Right atrium auricular region (tissue), 2 donors: ENCODE results near the gene NSUN7. TPM values are rescaled to one million over a fixed set of nuclear protein-coding genes. Genes with fewer than 3 reads are reported as not detected.

Experiments
- DNase-seq: peaks from one replicate; pipeline ENCODE4 v3.0.0-alpha.2; 2019; ENCODE audit warnings: low spot score
- H3K27ac ChIP-seq, 2 donors: fragments of 200-600 bp; sonication (generic); 1 replicate in 1 of 2; 2 replicates in 1 of 2; pipeline ENCODE4 v1.5.1; 2016 to 2019
- H3K27me3 ChIP-seq, 2 donors: fragments of 200-600 bp; sonication (generic); one replicate each; pipeline versions ENCODE4 v1.5.1 to v1.6.0; 2017 to 2019
- H3K36me3 ChIP-seq: fragments of 200-600 bp; sonication (generic); one replicate; pipeline ENCODE4 v1.5.1; 2016
- H3K4me1 ChIP-seq, 2 donors: fragments of 200-600 bp; sonication (generic); one replicate each; pipeline versions ENCODE4 v1.5.1 to v1.6.0; 2017 to 2019
- H3K4me3 ChIP-seq, 2 donors: fragments of 200-600 bp; sonication (generic); 1 replicate in 1 of 2; 2 replicates in 1 of 2; pipeline ENCODE4 v1.5.1; 2017 to 2019; ENCODE audit warnings: mild to moderate bottlenecking in 1 of 2, moderate library complexity in 1 of 2
- H3K9me3 ChIP-seq, 2 donors: fragments of 200-600 bp; sonication (generic); one replicate each; pipeline ENCODE4 v1.5.1; 2019
- CTCF ChIP-seq, 2 donors: fragments of 200-600 bp; sonication (generic); IDR thresholded peaks; one replicate each; pipeline ENCODE4 v1.5.1; 2019; ENCODE audit warnings: antibody characterized with exemption in 2 of 2
- total RNA-seq, 2 donors: library from RNA; depleted of rRNA; stranded (reverse); fragments of >200 nt; gene quantifications; one replicate each; pipeline ENCODE4 v1.1.0, GENCODE V29; 2016

Gene NSUN7
- total RNA-seq, 2 donors from 2014 or later = 1.9 to 9.8 TPM

GRCh38 chr4:40789031-40789430 is 39.3 kb downstream of the NSUN7 start:
- H3K4me3 ChIP-seq = no peak overlapping the region
- DNase-seq = no peak
- H3K4me1 ChIP-seq = no peaks in the 10 kb centered on the region
- TF ChIP-seq CTCF (IDR thresholded peaks at IDR 0.05) = no peak
- H3K27ac ChIP-seq = no peak overlapping the region
- H3K27me3 ChIP-seq = no peaks in the 10 kb centered on the region
- no peaks in the 10 kb centered on the region for H3K36me3 ChIP-seq
- H3K9me3 ChIP-seq = no peaks in the 10 kb centered on the region

- H3K4me1 ChIP-seq = no peaks in the 10 kb centered on the region
- no peaks in the 10 kb centered on the region for H3K9me3 ChIP-seq
- H3K4me3 ChIP-seq = no peak overlapping the region
- no peaks in the 10 kb centered on the region for H3K36me3 ChIP-seq
- no peak for DNase-seq
- no peaks in the 10 kb centered on the region for H3K27me3 ChIP-seq
- H3K27ac ChIP-seq = no peak overlapping the region
- no peak for TF ChIP-seq CTCF (IDR thresholded peaks at IDR 0.05)
Observed at GRCh38 chr4:40789771-40790170, 40.0 kb downstream of the NSUN7 start.

GRCh38 chr4:40800064-40800463 is 50.3 kb downstream of the NSUN7 start:
- TF ChIP-seq CTCF (IDR thresholded peaks at IDR 0.05) = no peak
- Histone ChIP-seq H3K9me3 (no peaks in the 10 kb centered on the region), H3K4me1 (no peaks in the 10 kb centered on the region), H3K27me3 (no peaks in the 10 kb centered on the region), H3K36me3 (no peaks in the 10 kb centered on the region), H3K27ac (no peak overlapping the region), H3K4me3 (no peak overlapping the region)
- no peak for DNase-seq

- Histone ChIP-seq H3K9me3 (no peaks in the 10 kb centered on the region), H3K36me3 (no peaks in the 10 kb centered on the region), H3K4me1 (no peaks in the 10 kb centered on the region), H3K27me3 (no peaks in the 10 kb centered on the region), H3K4me3 (no peak overlapping the region), H3K27ac (no peak overlapping the region)
- no peak for TF ChIP-seq CTCF (IDR thresholded peaks at IDR 0.05)
- DNase-seq = no peak
Observed at GRCh38 chr4:40804598-40804997, 54.8 kb downstream of the NSUN7 start.

GRCh38 chr4:40808926-40809457 is 59.2 kb downstream of the NSUN7 start:
- Histone ChIP-seq H3K36me3 (peaks cover 2% of the 10 kb centered on the region), H3K27me3 (no peaks in the 10 kb centered on the region), H3K4me1 (no peaks in the 10 kb centered on the region), H3K9me3 (no peaks in the 10 kb centered on the region), H3K27ac (no peak overlapping the region), H3K4me3 (no peak overlapping the region)
- no peak for TF ChIP-seq CTCF (IDR thresholded peaks at IDR 0.05)
- no peak for DNase-seq

GRCh38 chr4:40811956-40812355 is 62.2 kb downstream of the NSUN7 start:
- H3K36me3 ChIP-seq = peaks cover 27% of the 10 kb centered on the region
- DNase-seq = no peak
- H3K4me3 ChIP-seq = no peak overlapping the region
- H3K4me1 ChIP-seq = no peaks in the 10 kb centered on the region
- H3K27me3 ChIP-seq = no peaks in the 10 kb centered on the region
- no peaks in the 10 kb centered on the region for H3K9me3 ChIP-seq
- no peak for TF ChIP-seq CTCF (IDR thresholded peaks at IDR 0.05)
- peak overlapping the region in 1 of 2 donors; percentile 11 for H3K27ac ChIP-seq
